Thoracic aorta (tissue), 2 donors: ENCODE measurements around the gene FADS2. TPM values are rescaled to one million over a fixed set of nuclear protein-coding genes. Genes with fewer than 3 reads are reported as not detected.

Experiments
- ATAC-seq: fragments of 150-250 bp; one replicate; pipeline ENCODE4 v1.8.0; 2017; ENCODE audit warnings: low read depth; ENCODE audit not compliant: insufficient number of reproducible peaks, low FRiP score
- DNase-seq: peaks from one replicate; pipeline ENCODE4 v3.0.0-alpha.2; 2020; ENCODE audit warnings: low spot score
- H3K27ac ChIP-seq, 2 donors: fragments of 200-600 bp; sonication (generic); 1 replicate in 1 of 2; 2 replicates in 1 of 2; pipeline ENCODE4 v1.5.1; 2016; ENCODE audit warnings: mild to moderate bottlenecking in 2 of 2, moderate library complexity in 2 of 2
- H3K27me3 ChIP-seq: fragments of 200-600 bp; sonication (generic); replicated peaks from 2 replicates; pipeline ENCODE4 v1.6.0; 2016; ENCODE audit warnings: mild to moderate bottlenecking; ENCODE audit not compliant: insufficient read depth
- H3K36me3 ChIP-seq: fragments of 200-600 bp; sonication (generic); one replicate; pipeline ENCODE4 v1.5.1; 2016
- H3K4me1 ChIP-seq, 2 donors: fragments of 200-600 bp; sonication (generic); 1 replicate in 1 of 2; 2 replicates in 1 of 2; pipeline versions ENCODE4 v1.5.1 to v1.6.0; 2016; ENCODE audit warnings: low read depth in 2 of 2, mild to moderate bottlenecking in 1 of 2; ENCODE audit not compliant: control insufficient read depth in 1 of 2
- H3K4me3 ChIP-seq: fragments of 200-600 bp; sonication (generic); 2 replicates; pipeline ENCODE4 v1.5.1; 2016; ENCODE audit warnings: mild to moderate bottlenecking
- H3K9me3 ChIP-seq: fragments of 200-600 bp; sonication (generic); 2 replicates; pipeline ENCODE4 v1.5.1; 2016
- CTCF ChIP-seq: fragments of 200-600 bp; sonication (generic); IDR thresholded peaks from one replicate; pipeline ENCODE4 v1.5.1; 2019; ENCODE audit warnings: antibody characterized with exemption
- total RNA-seq, 2 donors: library from RNA; depleted of rRNA; stranded (reverse); fragments of >200 nt; gene quantifications; one replicate each; pipeline versions ENCODE4 v1.1.0 to v1.2.3, GENCODE V29; 2016

Gene FADS2
- total RNA-seq, 2 donors from 2014 or later: 89.2 to 234 TPM

DNA sequence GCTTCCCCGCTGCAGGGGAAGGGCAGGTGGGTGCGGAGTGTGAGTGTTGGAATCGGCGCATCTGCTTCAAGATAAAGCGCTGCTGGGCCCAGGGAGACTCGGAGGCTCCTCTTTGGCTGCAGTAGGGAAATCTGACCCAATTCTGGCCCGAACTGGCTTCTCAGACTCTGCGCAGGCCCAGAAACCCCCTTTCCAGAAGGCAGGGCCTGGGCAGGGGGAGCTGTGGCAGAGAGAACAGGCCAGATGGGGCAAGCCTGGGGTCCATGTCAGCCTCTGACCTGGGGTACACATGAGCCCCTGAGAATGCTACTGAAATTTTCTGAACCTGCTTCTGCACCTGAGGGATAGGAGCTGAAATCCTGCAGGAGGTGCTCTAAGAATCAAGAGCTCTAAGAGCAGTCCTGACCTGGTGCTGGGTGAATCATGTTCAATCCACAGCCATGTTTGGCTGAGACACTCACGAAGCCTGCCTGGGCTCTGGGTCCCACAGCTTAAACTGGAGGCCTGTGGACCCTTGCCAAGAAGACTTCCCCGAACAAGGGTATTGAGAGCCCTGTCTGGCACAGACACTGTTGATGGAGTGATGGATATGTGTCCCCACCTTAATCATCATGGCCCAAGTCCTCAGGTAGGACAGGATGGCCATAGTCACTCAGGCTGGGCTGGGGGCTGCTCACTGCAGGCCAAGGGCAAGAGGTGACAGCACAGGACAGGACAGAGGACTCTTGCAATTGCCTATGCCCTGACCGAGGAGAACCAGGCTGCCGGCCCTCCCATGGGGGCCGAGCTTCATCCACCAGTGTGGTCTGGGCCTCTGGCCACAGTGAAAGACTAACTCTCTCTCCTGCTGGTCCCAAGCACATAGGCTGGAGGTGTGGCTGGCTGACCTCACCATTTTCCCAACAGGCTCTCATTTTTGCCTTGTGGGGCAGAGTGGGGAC is 82.4 kb downstream of the FADS2 start:
- no peak overlapping the region for H3K4me3 ChIP-seq
- ATAC-seq: no peak
- no peaks in the 10 kb centered on the region for H3K9me3 ChIP-seq
- no peak for DNase-seq
- no peaks in the 10 kb centered on the region for H3K27me3 ChIP-seq
- no peak overlapping the region for H3K27ac ChIP-seq
- peaks cover 0 to 5% of the 10 kb centered on the region in 2 donors for H3K4me1 ChIP-seq
- H3K36me3 ChIP-seq: peaks cover 12% of the 10 kb centered on the region
- TF ChIP-seq CTCF: no peak

GRCh38 chr11:61911128-61911700 is 83.1 kb downstream of the FADS2 start:
- H3K27ac ChIP-seq: no peak overlapping the region
- H3K36me3 ChIP-seq: peaks cover 12% of the 10 kb centered on the region
- H3K4me1 ChIP-seq: peaks cover 0 to 5% of the 10 kb centered on the region in 2 donors
- TF ChIP-seq CTCF: no peak
- H3K9me3 ChIP-seq: no peaks in the 10 kb centered on the region
- H3K27me3 ChIP-seq: no peaks in the 10 kb centered on the region
- ATAC-seq (no peak), DNase-seq (no peak)
- H3K4me3 ChIP-seq: no peak overlapping the region

- DNase-seq (no peak), ATAC-seq (no peak)
- H3K36me3 ChIP-seq: peaks cover 9% of the 10 kb centered on the region
- peak overlapping the region in 1 of 2 donors; percentile 13 for H3K27ac ChIP-seq
- no peak overlapping the region for H3K4me3 ChIP-seq
- no peaks in the 10 kb centered on the region for H3K9me3 ChIP-seq
- no peaks in the 10 kb centered on the region for H3K27me3 ChIP-seq
- peaks cover 0 to 5% of the 10 kb centered on the region in 2 donors for H3K4me1 ChIP-seq
- no peak for TF ChIP-seq CTCF
Observed at GRCh38 chr11:61911701-61912529, 83.8 kb downstream of the FADS2 start.

GRCh38 chr11:61912530-61912898 is 84.4 kb downstream of the FADS2 start:
- Histone ChIP-seq H3K9me3 (no peaks in the 10 kb centered on the region), H3K4me3 (no peak overlapping the region), H3K4me1 (peaks cover 0 to 5% of the 10 kb centered on the region in 2 donors), H3K27ac (no peak overlapping the region), H3K36me3 (peaks cover 4% of the 10 kb centered on the region), H3K27me3 (no peaks in the 10 kb centered on the region)
- no peak for TF ChIP-seq CTCF
- DNase-seq (no peak), ATAC-seq (no peak)
